Mucosa of descending colon (tissue), 3 donors: Measurements from ENCODE around the gene COMMD1. TPM values are rescaled to one million over a fixed set of nuclear protein-coding genes. Genes with fewer than 3 reads are reported as not detected.

Experiments used
- ATAC-seq: fragments of 200-7000 bp; cut with Tn5 transposase; one replicate; pipeline ENCODE4 v1.9.1; 2020; ENCODE audit warnings: mild to moderate bottlenecking, moderate library complexity
- DNase-seq, 3 donors: peaks; one replicate each; pipeline ENCODE4 v3.0.0-alpha.2; 2020
- H3K36me3 ChIP-seq: fragments of 200-600 bp; one replicate; pipeline ENCODE4 v1.8.0; 2021; ENCODE audit warnings: low read depth, mild to moderate bottlenecking
- H3K4me1 ChIP-seq: fragments of 200-600 bp; one replicate; pipeline ENCODE4 v1.8.0; 2021; ENCODE audit warnings: low read depth, mild to moderate bottlenecking
- H3K4me3 ChIP-seq: fragments of 200-600 bp; one replicate; pipeline ENCODE4 v1.8.0; 2021; ENCODE audit warnings: mild to moderate bottlenecking
- H3K9me3 ChIP-seq: fragments of 200-600 bp; one replicate; pipeline ENCODE4 v1.8.0; 2021; ENCODE audit warnings: mild to moderate bottlenecking
- CTCF ChIP-seq: fragments of 200-600 bp; IDR thresholded peaks from one replicate; pipeline ENCODE4 v1.8.0; 2022; ENCODE audit warnings: antibody characterized with exemption, mild to moderate bottlenecking
- intact Hi-C, 2 donors: fragments of 100-400 bp; cut with DNase I in 1 of 2; cut with micrococcal nuclease in 1 of 2; formaldehyde crosslinking; loops; one replicate each; pipeline versions ENCODE4 v1.11.0 to v1.11.1; 2022; cut with DNase I, micrococcal nuclease
- total RNA-seq, 3 donors: library from RNA; stranded (reverse); fragmentation: NEBNext Ultra II Directional in 2 of 3; extraction: Animal tissue kit (Norgen Biotek cat#: 25700) in 2 of 3; gene quantifications; one replicate each; pipeline versions ENCODE4 v1.2.1 to v1.2.4, GENCODE V29; 2021 to 2023
- donor health status: DM: no; HTN: no; CAD: no; lungs with moderate emphysema.
- donor health status: DM: no; HTN: no; CAD: no.
- donor health status: DM: no; HTN: yes; CAD: no.

The COMMD1 gene
- total RNA-seq, 3 donors from 2014 or later: 21.5 to 33.5 (median 24.8) TPM

DNA sequence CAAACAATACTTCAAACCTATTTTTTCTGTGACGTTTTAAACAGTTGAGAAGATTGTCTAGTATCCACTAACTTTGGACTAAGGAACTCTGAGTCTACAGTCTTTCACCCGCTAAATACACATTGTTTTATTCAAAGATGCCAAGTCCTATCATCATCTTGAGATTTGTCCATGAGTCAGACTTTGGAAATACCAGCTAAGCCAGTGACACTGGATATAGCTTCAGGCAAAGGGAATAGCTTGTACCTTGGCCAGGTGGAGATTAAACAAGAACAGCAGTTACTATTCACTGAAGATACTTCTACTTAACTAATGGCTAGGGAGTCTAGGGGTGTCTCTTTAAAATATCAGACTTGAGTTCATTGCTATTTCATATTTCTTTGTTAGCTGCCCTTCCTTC lies 137.5 kb downstream of the COMMD1 start:
- TF ChIP-seq CTCF: no peak
- H3K9me3 ChIP-seq: peaks cover 7% of the 10 kb centered on the region
- peaks cover 18% of the 10 kb centered on the region for H3K4me1 ChIP-seq
- DNase-seq (peak in 1 of 3 donors; percentile 15), ATAC-seq (peak; percentile 71)
- no peaks in the 10 kb centered on the region for H3K36me3 ChIP-seq
- intact Hi-C loops: no loop called here
- H3K4me3 ChIP-seq: no peak overlapping the region

DNA sequence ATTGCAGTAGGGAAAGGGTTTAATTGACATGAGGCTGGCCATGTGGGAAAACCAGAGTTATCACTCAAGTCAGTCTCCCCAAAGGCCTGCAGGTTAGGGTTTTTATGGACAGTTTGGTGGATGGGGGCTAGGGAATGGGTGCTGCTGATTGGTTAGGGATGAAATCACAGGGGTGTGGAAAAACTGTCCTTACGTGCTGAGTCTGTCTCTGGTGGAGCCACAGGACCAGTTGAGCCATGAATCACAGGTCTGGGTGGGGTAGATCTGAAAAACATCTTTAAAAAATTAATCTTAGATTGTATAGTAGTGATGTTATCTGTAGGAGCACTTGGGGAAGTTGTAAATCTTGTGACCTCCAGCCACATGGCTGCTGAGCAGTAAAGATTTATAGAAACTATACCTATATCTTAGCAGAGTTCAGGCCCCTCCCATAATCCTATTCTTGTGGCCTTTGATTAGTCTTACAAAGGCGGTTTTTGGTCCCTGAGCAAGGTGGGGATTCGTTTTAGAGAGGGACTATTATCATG lies 139.6 kb downstream of the COMMD1 start:
- H3K36me3 ChIP-seq: no peaks in the 10 kb centered on the region
- DNase-seq (peak in 1 of 3 donors; percentile 40), ATAC-seq (peak; percentile 79)
- peaks cover 7% of the 10 kb centered on the region for H3K9me3 ChIP-seq
- peaks cover 18% of the 10 kb centered on the region for H3K4me1 ChIP-seq
- intact Hi-C loops: no loop called here
- no peak overlapping the region for H3K4me3 ChIP-seq
- TF ChIP-seq CTCF: no peak

GRCh38 chr2:62046141-62046540 lies 140.7 kb downstream of the COMMD1 start:
- peak; percentile 79 for ATAC-seq
- peaks cover 7% of the 10 kb centered on the region for H3K9me3 ChIP-seq
- no peak overlapping the region for H3K4me3 ChIP-seq
- intact Hi-C loops: no loop called here
- H3K4me1 ChIP-seq: peaks cover 18% of the 10 kb centered on the region
- no peak for TF ChIP-seq CTCF
- DNase-seq: no peak
- no peaks in the 10 kb centered on the region for H3K36me3 ChIP-seq

- Histone ChIP-seq H3K9me3 (no peaks in the 10 kb centered on the region), H3K4me1 (peaks cover 17% of the 10 kb centered on the region), H3K36me3 (no peaks in the 10 kb centered on the region), H3K4me3 (no peak overlapping the region)
- intact Hi-C loops: no loop called here
- DNase-seq (no peak), ATAC-seq (no peak)
- TF ChIP-seq CTCF: no peak
These were observed 145.1 kb downstream of the COMMD1 start for GRCh38 chr2:62050456-62051045.

DNA sequence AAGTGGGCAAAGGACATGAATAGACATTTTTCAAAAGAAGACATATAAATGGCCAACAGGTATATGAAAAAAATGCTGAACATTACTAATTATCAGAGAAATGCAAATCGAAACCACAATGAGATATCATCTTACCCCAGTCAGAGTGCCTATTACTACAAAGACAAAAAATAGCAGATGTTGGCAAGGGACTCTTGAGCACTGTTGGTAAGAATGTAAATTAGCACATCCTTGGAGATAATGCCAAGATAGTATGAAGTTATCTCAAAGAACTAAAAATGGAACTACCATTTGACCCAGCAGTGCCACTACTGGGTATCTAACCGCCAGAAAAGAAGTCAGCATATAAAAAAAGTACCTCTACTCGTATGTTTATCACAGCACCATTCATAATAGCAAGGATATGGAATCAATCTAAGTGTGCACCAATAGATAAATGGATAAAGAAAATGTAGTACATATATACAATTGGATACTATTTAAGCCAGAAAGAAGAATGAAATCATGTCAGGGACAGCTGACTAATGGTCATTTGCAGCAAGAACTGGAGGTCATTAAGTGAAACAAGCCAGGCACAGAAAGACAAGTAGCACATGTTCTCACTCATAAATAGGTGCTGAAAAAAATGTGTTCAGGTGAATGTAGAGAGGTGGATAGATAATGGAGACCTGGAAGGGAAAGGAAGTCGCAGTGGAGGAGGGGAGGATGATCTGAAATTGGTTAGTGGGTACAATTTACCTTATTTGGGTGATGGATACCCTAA lies 148.7 kb downstream of the COMMD1 start:
- H3K9me3 ChIP-seq: no peaks in the 10 kb centered on the region
- ATAC-seq: no peak
- TF ChIP-seq CTCF: no peak
- no peak for DNase-seq
- intact Hi-C loops: no loop called here
- H3K4me1 ChIP-seq: no peaks in the 10 kb centered on the region
- no peaks in the 10 kb centered on the region for H3K36me3 ChIP-seq
- H3K4me3 ChIP-seq: no peak overlapping the region
